CD14-positive monocyte (primary cell): ENCODE results near the gene OSTF1. TPM values are rescaled to one million over a fixed set of nuclear protein-coding genes. Genes with fewer than 3 reads are reported as not detected.

Experiments used
- DNase-seq, 3 donors: peaks; one replicate each; pipeline ENCODE4 v3.0.0-alpha.2; 2011 to 2022
- H2AFZ ChIP-seq: 2 replicates; pipeline ENCODE4 v1.6.0; 2012; ENCODE audit warnings: mild to moderate bottlenecking, low read depth, low read length, inconsistent platforms; ENCODE audit not compliant: insufficient read depth, poor library complexity, severe bottlenecking
- H3K27ac ChIP-seq, 2 donors: 1 replicate in 1 of 2; 2 replicates in 1 of 2; pipeline ENCODE4 v1.5.1; 2012 to 2013; ENCODE audit warnings: low read length in 2 of 2, control low read depth in 1 of 2, inconsistent platforms in 1 of 2, low read depth in 1 of 2, mild to moderate bottlenecking in 1 of 2
- H3K27me3 ChIP-seq, 2 donors: one replicate each; pipeline versions ENCODE4 v1.6.0 to v1.6.1; 2011 to 2013; ENCODE audit warnings: low read length in 2 of 2; ENCODE audit not compliant: control insufficient read depth in 2 of 2, insufficient read depth in 2 of 2
- H3K36me3 ChIP-seq, 2 donors: replicated peaks in 1 of 2; 1 replicate in 1 of 2; 2 replicates in 1 of 2; pipeline versions ENCODE4 v1.5.1 to v1.6.1; 2012 to 2013; ENCODE audit warnings: low read length in 2 of 2, control low read depth in 1 of 2, inconsistent platforms in 1 of 2, mild to moderate bottlenecking in 1 of 2; ENCODE audit not compliant: insufficient read depth in 2 of 2, control insufficient read depth in 1 of 2
- H3K4me1 ChIP-seq, 2 donors: 1 replicate in 1 of 2; 2 replicates in 1 of 2; pipeline versions ENCODE4 v1.5.1 to v1.6.1; 2012 to 2013; ENCODE audit warnings: low read length in 2 of 2, control low read depth in 1 of 2, inconsistent platforms in 1 of 2, mild to moderate bottlenecking in 1 of 2, moderate library complexity in 1 of 2; ENCODE audit not compliant: insufficient read depth in 2 of 2, control insufficient read depth in 1 of 2
- H3K4me2 ChIP-seq: replicated peaks from 2 replicates; pipeline ENCODE3; 2012; ENCODE audit warnings: low read length, moderate library complexity, mild to moderate bottlenecking; ENCODE audit not compliant: poor library complexity, severe bottlenecking; ENCODE audit errors: extremely low read depth
- H3K4me3 ChIP-seq, 3 experiments: fragments of 200-600 bp in 1 of 3; sonication (generic) in 1 of 3; replicated peaks in 1 of 3; 1 replicate in 2 of 3; 2 replicates in 1 of 3; pipeline ENCODE4 v1.5.1; 2011 to 2013; ENCODE audit warnings: low read length in 3 of 3, mild to moderate bottlenecking in 3 of 3, control low read depth in 2 of 3, low read depth in 2 of 3, inconsistent platforms in 1 of 3, moderate library complexity in 1 of 3
- H3K79me2 ChIP-seq: 2 replicates; pipeline ENCODE4 v1.6.0; 2012; ENCODE audit warnings: mild to moderate bottlenecking, control low read depth, inconsistent platforms, low read length, moderate library complexity; ENCODE audit not compliant: insufficient read depth
- H3K9ac ChIP-seq: 2 replicates; pipeline ENCODE4 v1.6.0; 2017; ENCODE audit warnings: low read length, mild to moderate bottlenecking; ENCODE audit not compliant: insufficient read depth, poor library complexity, severe bottlenecking
- H3K9me3 ChIP-seq, 2 donors: replicated peaks in 1 of 2; 1 replicate in 1 of 2; 2 replicates in 1 of 2; pipeline versions ENCODE4 v1.5.1 to v1.6.1; 2012 to 2013; ENCODE audit warnings: low read length in 2 of 2, control low read depth in 1 of 2; ENCODE audit not compliant: control insufficient read depth in 1 of 2, insufficient read depth in 1 of 2
- H4K20me1 ChIP-seq: 2 replicates; pipeline ENCODE4 v1.6.0; 2012; ENCODE audit warnings: mild to moderate bottlenecking, low read length, control low read depth, moderate library complexity; ENCODE audit not compliant: insufficient read depth
- H3K27ac Mint-ChIP-seq, 7 donors: one replicate each; pipeline ENCODE4 v1.8.0; 2020; ENCODE audit warnings: mild to moderate bottlenecking in 7 of 7, mixed read lengths in 7 of 7, moderate library complexity in 6 of 7, inconsistent platforms in 2 of 7
- H3K27me3 Mint-ChIP-seq, 3 donors: one replicate each; pipeline ENCODE4 v1.8.0; 2021 to 2022; ENCODE audit warnings: low read depth in 3 of 3, mild to moderate bottlenecking in 3 of 3, mixed read lengths in 3 of 3, moderate library complexity in 3 of 3, inconsistent platforms in 1 of 3
- H3K36me3 Mint-ChIP-seq, 2 donors: one replicate each; pipeline ENCODE4 v1.8.0; 2020; ENCODE audit warnings: mixed read lengths in 2 of 2, inconsistent platforms in 1 of 2, mild to moderate bottlenecking in 1 of 2
- H3K4me1 Mint-ChIP-seq: one replicate; pipeline ENCODE4 v1.8.0; 2020; ENCODE audit warnings: mild to moderate bottlenecking, mixed read lengths
- H3K4me3 Mint-ChIP-seq, 2 donors: one replicate each; pipeline ENCODE4 v1.8.0; 2020; ENCODE audit warnings: mild to moderate bottlenecking in 2 of 2, mixed read lengths in 2 of 2, moderate library complexity in 1 of 2
- H3K9me3 Mint-ChIP-seq, 7 donors: one replicate each; pipeline ENCODE4 v1.8.0; 2020 to 2022; ENCODE audit warnings: mixed read lengths in 7 of 7, mild to moderate bottlenecking in 6 of 7, moderate library complexity in 6 of 7, inconsistent platforms in 2 of 7
- WGBS: methylation state at CpG from one replicate; pipeline ENCODE4 v1.1.5; 2013; ENCODE audit warnings: missing lambda C conversion rate; ENCODE audit not compliant: insufficient coverage; 5-methylcytosine and 5-hydroxymethylcytosine counted together
- intact Hi-C, 2 donors: fragments of 100-400 bp; cut with micrococcal nuclease; formaldehyde crosslinking; loops; one replicate each; pipeline versions ENCODE4 v1.15.0 to v1.15.1; 2023
- polyA plus RNA-seq, 3 donors: library from polyadenylated mRNA; depleted of rRNA in 1 of 3; unstranded in 2 of 3; stranded (reverse) in 1 of 3; fragments of 300-500 nt in 2 of 3; fragments of >200 nt in 1 of 3; fragmentation: Illumina TruSeq in 2 of 3; gene quantifications; 1 replicate in 2 of 3; 2 replicates in 1 of 3; pipeline ENCODE4 v1.2.3, GENCODE V29; 2012 to 2021
- TF ChIP-seq, protein P1 (sequence below): fragments of 200-600 bp; IDR thresholded peaks from one replicate; pipeline ENCODE4 v1.8.0; 2022; ENCODE audit warnings: antibody characterized with exemption, mild to moderate bottlenecking

Gene OSTF1
- polyA plus RNA-seq, 3 donors, result 59.8 to 296 (median 240) TPM

DNA sequence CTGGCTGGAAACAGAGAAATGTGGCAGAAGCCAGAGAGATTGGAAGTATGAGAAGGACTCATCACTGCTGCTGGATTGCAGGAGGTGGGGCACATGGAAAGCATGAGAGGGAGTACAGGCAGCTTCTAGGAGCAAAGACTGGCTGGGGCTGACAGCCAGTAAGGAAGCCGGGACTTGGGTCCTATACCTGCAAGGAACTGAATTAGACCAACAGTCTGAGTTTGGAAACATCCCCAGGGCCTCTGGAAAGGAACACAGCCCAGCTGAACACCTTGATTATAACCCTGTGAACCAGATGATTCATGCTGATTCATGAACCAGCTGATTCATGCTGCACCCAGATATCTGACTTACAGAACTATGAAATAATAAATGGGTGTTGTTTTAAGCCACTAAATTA is 93.4 kb downstream of the OSTF1 start:
- Histone ChIP-seq H3K9me3 (no peaks in the 10 kb centered on the region), H3K27me3 (no peaks in the 10 kb centered on the region), H3K4me3 (no peak overlapping the region), H2AFZ (no peak overlapping the region), H3K36me3 (peaks cover 0 to 10% of the 10 kb centered on the region in 2 donors), H3K4me2 (no peak overlapping the region), H3K9ac (no peak overlapping the region), H3K79me2 (no peaks in the 10 kb centered on the region), H3K27ac (no peak overlapping the region), H4K20me1 (peaks cover 4% of the 10 kb centered on the region), H3K4me1 (peaks cover 0 to 3% of the 10 kb centered on the region in 2 donors)
- TF ChIP-seq, protein P1, sequence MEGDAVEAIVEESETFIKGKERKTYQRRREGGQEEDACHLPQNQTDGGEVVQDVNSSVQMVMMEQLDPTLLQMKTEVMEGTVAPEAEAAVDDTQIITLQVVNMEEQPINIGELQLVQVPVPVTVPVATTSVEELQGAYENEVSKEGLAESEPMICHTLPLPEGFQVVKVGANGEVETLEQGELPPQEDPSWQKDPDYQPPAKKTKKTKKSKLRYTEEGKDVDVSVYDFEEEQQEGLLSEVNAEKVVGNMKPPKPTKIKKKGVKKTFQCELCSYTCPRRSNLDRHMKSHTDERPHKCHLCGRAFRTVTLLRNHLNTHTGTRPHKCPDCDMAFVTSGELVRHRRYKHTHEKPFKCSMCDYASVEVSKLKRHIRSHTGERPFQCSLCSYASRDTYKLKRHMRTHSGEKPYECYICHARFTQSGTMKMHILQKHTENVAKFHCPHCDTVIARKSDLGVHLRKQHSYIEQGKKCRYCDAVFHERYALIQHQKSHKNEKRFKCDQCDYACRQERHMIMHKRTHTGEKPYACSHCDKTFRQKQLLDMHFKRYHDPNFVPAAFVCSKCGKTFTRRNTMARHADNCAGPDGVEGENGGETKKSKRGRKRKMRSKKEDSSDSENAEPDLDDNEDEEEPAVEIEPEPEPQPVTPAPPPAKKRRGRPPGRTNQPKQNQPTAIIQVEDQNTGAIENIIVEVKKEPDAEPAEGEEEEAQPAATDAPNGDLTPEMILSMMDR, result no peak
- WGBS, result 100% methylated on average over 1 of the region's 1 CpG
- H3K27ac Mint-ChIP-seq, result no peak overlapping the region
- peaks cover 0 to 4% (median 3%) of the 10 kb centered on the region in 7 donors for H3K9me3 Mint-ChIP-seq
- peak in 1 of 3 donors; percentile 13 for DNase-seq
- peaks cover 2% of the 10 kb centered on the region for H3K4me1 Mint-ChIP-seq
- no peak overlapping the region for H3K4me3 Mint-ChIP-seq
- H3K36me3 Mint-ChIP-seq, result peaks cover 33 to 38% of the 10 kb centered on the region in 2 donors
- H3K27me3 Mint-ChIP-seq, result peaks cover 0 to 5% (median 0%) of the 10 kb centered on the region in 3 donors
- intact Hi-C loops, result no loop called here

DNA sequence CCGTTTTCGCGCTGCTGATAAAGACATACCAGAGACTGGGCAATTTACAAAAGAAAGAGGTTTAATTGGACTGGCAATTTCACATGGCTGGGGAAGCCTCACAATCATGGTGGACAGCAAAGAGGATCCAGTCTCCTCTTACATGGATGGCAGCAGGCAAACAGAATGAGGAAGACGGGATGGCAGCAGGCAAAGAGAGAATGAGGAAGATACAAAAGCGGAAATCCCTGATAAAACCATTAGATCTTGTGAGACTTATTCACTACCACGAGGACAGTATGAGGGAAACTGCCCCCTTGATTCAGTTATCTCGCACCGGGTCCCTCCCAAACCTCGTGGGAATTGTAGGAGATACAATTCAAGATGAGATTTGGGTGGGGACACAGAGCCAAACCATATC is 95.0 kb downstream of the OSTF1 start:
- Histone ChIP-seq H3K27me3 (no peaks in the 10 kb centered on the region), H4K20me1 (peaks cover 4% of the 10 kb centered on the region), H3K79me2 (no peaks in the 10 kb centered on the region), H2AFZ (no peak overlapping the region), H3K4me3 (no peak overlapping the region), H3K9me3 (no peaks in the 10 kb centered on the region), H3K4me2 (no peak overlapping the region), H3K4me1 (peaks cover 0 to 3% of the 10 kb centered on the region in 2 donors), H3K27ac (no peak overlapping the region), H3K9ac (no peak overlapping the region), H3K36me3 (peaks cover 0 to 10% of the 10 kb centered on the region in 2 donors)
- Mint-ChIP-seq H3K27ac (no peak overlapping the region), H3K4me3 (no peak overlapping the region), H3K27me3 (no peaks in the 10 kb centered on the region), H3K4me1 (peaks cover 2% of the 10 kb centered on the region), H3K9me3 (peaks cover 0 to 4% (median 3%) of the 10 kb centered on the region in 7 donors), H3K36me3 (peaks cover 27 to 37% of the 10 kb centered on the region in 2 donors)
- intact Hi-C loops, result no loop called here
- TF ChIP-seq, protein P1, result no peak
- WGBS, result 100% methylated on average over 3 of the region's 9 CpGs
- DNase-seq, result peak; percentile 7 to 30 (median 12)
